NK-92 (cell line): ENCODE results near the gene STRIP1.
"Not testable (repeated sequence)": the region's sequence is repeated elsewhere in the genome, so short reads cannot be mapped to it uniquely, and the experiment has no call there.

Experiments used
- DNase-seq: peaks from one replicate; lab custom pipeline; 2025; ENCODE audit not compliant: unreplicated experiment; lab: John Stamatoyannopoulos, UW

Gene STRIP1

DNA sequence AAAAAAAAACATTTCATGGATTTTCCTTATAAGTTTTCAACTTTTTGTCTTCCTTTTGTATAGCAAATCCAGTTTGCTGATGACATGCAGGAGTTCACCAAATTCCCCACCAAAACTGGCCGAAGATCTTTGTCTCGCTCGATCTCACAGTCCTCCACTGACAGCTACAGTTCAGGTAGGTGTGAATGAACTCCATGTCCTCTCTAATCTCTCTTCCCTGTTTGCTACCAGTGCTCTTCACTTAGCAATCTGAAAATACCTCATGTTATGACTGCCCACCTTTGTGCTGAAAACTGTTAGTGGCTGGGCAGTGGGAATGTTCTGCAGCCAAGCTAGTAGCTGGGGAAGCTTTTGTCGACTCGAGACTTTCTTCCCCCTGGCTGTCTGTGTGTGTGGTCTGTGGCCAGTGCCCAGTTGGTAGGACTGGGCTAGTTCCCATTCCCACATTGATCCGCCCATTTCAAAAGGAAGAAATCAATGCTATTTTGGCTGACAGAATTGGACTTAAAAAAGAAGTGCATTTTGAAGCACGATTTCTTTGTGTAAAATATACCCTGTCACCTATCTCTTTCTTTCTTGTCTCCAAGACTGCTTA lies 25.4 kb upstream of the STRIP1 start:
- no peak for DNase-seq

DNA sequence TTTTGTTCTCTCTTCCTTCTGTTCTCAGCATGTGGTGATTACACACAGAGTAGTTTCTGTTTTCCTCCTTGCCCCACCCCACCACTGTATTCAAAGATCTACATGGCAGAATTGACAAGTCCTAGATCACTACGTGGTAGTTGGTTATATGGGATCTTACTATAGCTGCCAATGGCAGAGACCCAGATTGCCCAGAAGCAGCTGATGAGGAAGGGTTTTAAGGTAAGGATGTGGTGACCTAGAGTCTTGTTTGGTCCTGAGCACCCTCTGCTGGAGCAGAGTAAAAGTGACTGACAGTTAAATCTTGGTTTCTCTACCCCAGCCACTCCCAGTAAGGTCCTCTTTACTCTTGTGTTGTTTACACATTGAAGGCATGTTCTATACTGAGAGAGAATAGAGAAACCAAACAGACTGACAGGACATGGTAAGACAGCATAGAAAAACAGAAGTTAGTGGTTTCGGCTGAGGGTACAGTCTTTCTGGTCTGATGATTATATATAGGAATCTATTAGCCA lies 22.8 kb upstream of the STRIP1 start:
- DNase-seq, result no peak

DNA sequence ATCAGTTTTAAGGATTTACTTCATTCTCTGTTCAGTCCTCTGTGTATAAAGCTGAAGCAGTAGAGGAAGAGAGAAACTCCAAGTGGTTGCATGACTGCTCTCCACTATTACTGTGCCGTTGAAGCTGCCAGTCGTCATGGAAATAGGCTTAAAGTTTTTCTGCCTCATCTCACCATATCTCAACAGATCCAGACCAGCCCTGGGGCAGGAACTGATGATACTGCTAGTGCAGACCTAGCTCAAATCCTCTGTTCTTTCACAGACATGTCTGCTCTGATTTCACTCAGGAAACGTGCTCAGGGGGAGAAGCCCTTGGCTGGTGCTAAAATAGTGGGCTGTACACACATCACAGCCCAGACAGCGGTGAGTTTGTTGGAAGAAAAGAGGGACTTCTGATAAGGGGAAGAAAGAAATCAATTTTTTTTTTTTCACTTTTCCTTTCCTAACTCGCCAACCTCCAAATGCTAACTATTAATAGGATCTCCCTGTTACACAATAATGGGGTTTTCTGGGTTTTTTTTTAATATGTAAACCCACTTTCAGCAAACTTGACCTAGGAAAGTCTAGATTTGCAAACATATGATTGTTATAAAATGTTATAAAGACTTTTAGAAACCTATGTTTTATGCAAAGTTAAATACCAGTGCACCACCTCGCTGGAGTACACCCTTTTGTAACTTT lies 22.2 kb upstream of the STRIP1 start:
- DNase-seq, result no peak

DNA sequence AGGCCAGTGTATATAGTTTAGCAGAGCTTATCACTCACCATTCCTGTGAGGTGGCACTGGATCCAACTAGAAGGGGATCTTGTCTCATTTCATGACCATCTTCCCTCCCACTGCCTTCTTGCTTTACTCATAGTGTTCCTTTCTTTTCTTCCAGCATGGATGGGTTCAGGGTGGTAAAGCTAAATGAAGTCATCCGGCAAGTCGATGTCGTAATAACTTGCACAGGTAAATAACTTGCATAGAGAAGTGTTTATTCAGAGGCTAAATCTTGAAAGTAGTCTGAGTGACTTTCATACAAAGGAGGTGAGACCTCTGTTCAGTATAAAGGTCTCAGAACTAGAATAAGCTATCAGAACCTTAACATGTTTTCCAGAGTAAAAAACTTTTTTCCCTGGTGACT lies 16.6 kb upstream of the STRIP1 start:
- DNase-seq, result no peak

DNA sequence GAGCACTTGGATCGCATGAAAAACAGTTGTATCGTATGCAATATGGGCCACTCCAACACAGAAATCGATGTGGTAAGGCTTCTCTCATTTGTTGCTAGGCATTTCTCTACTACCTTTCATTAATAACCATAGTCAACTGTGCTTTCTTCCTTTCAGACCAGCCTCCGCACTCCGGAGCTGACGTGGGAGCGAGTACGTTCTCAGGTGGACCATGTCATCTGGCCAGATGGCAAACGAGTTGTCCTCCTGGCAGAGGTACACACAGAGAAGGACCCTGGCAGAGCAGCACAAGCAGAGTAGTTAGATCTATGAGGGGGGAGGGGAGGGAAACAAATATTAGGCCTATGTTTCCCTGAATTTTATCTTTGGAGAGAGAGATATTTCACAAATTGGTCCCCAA lies 16.0 kb upstream of the STRIP1 start:
- no peak for DNase-seq

DNA sequence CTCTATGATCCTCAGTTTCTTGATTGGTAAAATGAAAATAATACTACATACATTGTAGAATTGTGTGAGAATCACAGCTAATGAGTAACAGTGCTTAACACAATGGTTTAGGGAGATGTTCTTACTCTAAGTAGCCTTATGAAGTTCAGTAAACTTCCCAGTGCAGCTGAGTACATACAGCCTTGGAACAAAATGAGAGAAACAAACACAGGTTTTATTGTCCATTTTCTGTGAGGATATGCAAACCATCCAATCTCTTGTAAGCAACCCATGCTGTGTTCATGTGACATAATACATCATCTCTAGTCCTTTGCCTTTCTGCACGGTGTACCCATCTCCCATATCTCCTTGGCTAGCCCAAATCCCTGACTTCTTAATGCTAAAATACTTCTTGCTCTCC lies 14.7 kb upstream of the STRIP1 start:
- DNase-seq, result no peak

DNA sequence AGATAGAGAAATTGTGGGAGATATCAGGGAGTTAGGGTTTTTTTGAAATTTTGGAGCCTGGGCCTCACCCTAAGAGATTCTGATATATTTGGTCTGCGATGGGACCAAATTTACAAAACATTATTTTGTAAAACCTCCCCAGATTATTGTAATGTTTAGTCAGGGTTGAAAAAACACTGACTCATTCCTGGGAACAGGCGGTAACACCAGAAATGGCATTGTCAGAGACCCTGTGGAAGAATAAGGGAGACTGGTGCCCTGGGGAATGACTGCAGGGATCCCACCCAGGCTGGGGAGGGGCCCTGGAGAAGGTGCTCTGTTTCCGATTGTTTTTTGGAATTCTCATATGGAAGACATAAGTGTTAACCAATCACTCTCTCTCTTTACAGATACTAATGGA lies 13.1 kb upstream of the STRIP1 start:
- no peak for DNase-seq

DNA sequence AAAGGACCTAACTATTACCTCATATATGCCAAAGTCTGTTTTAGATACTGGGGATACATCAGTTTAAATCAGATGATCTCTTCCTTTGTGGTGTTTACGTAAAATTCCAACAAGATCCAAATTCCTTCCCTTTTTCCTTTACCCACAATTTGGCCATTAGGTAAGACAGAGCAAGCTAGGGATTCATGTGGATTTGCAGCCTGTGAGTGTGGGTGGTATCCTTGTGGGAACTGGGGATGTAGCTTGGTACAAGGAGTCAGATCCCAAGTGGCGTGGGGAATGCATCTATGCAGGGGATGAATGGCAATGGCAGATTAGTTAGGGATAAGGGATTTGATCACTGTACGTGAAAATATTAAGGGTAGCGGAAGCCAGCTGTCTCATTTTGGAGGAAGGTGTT lies 9.8 kb upstream of the STRIP1 start:
- no peak for DNase-seq

DNA sequence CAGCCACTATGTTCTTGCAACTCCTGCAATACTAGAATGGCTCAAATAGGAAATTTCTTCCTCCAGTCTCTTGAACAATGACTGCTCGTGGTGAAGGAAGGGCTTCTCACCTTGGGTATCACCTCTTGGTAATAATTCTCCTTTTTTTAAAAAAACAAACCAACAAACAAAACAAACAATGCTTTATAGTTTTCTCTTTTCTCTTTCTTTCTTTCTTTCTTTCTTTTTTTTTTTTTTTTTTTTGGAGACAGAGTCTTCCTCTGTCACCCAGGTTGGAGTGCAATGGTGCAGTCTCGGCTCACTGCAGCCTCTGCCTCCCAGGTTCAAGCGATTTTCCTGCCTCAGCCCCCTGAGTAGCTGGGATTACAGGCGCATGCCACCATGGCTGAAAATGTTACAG lies 3.7 kb upstream of the STRIP1 start:
- DNase-seq, result not testable (repeated sequence)

DNA sequence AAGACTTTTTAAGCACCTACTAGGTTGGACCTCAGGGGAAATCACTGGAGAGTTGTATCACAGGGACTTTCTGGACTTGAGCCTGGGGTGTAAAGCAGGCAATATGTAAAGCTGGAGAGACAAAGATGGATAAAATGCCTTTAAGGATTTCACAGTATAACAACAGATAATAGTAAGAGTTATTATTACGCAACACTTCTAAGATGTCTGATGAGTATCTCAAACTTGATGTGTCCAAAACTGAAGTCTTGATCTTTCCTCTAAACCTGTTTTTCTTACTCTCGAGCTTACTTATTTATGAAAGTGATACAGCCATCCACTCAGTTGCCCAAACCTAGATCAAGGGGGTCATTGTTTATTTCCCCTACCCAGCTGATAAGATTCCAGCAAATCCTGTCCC lies 2.1 kb upstream of the STRIP1 start:
- DNase-seq, result no peak

DNA sequence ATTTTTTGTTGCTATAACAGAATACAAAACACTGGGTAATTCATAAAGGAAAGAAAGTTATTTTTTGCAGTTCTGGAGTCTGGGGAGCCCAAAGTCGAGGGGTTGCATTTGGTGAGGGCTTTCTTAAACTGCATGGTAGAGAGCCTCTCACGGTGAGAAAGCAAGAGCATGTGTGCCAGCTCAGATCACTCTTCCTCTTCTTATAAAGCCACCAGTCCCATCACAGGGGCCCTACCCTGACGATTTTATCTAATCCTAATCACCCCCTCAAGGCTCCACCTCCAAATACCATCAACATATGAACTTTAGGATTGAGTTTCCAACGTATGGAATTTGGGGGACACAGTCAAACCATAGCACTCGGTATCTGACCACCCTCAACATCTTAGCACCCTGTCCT lies 1.0 kb upstream of the STRIP1 start:
- DNase-seq, result no peak

DNA sequence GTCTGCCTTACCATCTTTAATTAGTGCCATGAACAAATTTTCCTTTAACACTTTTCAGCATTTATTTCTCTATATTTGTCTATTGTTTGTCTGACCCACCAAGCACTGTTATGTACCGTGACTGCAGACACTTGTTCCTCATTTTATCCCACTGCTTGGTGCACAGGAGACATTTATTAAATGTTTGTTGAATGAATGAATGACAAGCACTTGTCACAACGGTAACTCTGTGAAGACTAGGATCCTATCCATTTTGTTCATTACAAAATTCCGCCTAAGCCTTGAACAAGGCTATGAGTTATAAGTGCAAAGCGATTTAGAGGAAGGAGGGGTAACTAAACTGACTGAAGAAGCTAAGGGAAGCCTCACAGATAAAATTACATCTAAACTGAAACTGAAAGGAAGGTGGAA lies 379 bp upstream of the STRIP1 start:
- no peak for DNase-seq

DNA sequence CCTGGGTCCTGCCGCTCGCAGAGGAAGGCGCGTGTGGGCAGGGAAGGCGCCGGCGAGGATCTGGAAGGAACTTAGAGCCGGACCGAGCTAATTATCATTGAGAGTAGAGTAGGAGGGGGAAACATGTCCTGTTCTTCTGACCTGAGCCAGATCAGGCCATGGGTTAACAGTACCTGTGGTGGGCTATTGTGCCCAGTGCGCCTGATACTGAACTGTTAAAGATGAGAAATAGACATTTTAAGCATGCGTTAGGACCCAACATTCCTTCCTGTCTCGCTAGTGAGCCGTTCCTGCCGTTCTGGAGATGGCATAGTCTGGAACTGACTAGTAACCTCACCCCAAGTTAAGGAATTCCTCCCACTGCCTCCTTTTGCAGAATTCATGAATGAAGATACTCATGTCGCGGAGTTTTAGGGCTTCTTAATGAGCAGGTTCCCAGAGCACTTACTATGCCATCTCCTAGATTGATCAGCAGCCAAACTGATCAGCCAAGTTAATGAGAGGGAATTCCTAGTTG lies 870 bp downstream of the STRIP1 start:
- no peak for DNase-seq

DNA sequence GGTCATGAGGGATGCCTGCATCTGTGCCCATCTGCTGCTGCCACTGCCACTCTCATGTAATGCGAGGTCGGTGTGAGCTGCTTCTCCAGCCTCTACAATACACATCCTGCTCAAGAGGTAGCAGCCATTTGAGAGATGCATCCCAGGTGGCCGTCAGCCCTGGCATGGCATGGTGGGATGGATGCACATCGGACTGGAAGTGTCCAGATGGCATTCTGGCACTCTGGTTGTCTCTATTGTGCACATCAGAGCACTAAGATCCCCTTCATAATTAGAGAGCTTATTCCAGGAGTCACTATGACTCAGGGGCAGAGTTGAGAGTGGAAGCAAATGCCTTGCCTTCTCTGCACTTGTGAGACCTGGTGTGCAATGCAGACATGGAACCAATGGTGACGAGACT lies 3.8 kb downstream of the STRIP1 start:
- DNase-seq, result no peak

DNA sequence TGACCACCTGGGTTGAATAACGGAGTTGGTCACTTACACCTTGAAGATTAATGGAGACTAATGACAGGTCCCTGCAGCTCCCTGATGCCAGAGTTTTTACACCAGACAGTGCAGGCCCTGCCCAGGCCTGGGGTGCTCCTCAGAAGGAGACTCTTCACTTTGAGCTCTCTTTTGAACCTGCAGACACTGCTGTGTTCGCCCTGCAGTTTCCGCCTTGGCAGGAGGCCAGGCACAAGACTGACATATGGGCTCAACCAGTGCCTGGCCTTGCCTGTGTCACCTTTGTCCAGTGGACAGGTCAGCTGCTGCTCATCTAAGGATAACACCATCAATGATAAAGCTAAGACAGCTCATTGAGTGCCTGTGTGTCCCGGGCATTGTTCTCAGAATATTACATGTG lies 5.2 kb downstream of the STRIP1 start:
- no peak for DNase-seq

DNA sequence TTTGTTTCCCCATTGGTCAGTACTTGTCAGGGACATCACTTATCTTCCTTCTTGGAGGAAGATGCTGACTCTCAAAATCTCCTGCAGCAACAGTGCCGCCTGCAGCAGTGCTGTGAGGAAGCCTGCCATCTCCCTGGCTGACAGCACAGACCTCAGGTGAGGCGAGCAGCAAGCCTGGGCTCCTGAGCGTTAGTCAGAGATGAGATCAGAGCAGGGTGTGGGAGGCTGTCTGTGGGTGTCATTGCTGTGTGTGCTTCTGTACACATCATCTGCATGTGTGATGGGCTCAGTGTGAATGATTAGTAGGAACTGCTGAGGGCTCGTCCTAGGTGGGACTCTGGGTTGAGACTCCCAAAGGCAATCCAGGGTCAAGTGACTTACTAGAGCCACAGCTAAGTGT lies 6.1 kb downstream of the STRIP1 start:
- no peak for DNase-seq

DNA sequence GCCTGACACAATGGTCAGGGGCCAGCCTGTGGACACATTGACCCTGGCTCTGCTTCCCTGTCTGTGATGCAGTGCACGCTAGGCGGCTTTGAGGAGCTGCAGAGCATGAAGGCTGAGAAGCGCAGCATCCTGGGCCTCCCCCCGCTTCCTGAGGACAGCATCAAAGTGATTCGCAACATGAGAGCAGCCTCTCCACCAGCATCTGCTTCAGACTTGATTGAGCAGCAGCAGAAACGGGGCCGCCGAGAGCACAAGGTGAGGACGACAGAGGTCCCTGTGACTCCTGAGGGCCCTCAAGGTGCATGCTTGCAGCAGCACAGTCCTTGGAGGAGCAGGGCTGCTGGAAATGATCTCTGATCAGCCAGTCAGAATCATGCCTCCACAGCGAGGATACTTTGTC lies 8.6 kb downstream of the STRIP1 start:
- DNase-seq, result no peak

DNA sequence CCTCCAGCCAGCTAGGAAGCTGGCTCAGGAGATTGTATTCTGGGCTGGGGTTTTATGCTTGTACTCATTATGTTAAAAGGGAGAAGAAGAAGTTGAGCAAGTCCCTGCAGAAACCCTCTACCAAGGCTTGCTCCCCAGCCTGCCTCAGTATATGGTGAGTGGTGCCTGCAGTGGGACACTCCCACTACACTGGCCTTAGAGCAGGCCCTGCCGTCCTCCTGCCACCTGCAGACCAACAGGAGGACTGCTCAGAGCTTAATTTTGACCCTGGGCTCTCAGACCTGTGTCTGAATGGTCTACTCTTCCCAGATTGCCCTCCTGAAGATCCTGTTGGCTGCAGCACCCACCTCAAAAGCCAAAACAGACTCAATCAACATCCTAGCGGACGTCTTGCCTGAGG lies 13.0 kb downstream of the STRIP1 start:
- DNase-seq, result no peak

DNA sequence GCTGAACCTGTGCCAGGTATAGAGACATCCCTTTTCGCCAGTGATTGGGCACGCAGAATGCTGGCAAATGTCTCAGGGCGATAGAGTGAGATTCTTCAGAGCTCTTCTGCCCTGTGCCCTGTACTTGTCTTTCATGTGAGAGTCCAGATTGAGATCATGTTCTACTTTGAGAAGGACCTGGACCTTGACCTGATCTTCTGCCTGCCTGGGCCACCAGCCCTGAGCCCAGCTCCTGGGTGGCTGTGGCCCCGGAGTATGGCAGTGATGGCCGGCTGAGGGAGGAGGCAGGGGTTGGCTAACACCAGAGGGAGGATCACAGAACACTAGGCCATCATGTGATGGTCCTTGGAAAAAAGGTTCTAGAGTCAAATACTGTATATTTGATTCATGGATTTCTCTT lies 13.8 kb downstream of the STRIP1 start:
- DNase-seq, result no peak

DNA sequence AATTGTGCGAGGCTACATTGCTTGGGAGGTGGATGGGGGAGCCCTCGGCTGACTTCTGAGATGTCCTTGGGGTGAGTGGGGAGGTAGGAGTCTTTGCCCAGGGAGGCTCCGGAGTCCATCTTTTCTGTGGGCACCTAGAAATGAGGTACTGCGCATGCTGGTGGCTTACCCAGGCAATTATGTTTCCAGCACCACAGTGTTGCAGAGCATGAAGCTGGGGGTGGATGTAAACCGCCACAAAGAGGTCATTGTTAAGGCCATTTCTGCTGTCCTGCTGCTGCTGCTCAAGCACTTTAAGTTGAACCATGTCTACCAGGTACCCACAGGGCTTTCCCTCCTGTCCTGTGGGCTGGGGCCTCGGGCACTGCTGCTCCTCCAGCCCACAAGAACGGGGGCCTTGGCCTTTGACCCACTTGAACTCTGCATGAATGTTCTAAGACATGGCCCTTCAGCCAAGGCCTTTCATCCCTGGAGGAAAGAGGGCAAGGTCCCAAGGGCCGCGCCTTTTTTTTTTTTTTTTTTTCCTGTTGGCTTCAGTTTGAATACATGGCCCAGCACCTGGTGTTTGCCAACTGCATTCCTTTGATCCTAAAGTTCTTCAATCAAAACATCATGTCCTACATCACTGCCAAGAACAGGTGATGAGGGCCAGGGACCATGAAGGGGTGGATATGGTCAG lies 14.6 kb downstream of the STRIP1 start:
- DNase-seq, result no peak

DNA sequence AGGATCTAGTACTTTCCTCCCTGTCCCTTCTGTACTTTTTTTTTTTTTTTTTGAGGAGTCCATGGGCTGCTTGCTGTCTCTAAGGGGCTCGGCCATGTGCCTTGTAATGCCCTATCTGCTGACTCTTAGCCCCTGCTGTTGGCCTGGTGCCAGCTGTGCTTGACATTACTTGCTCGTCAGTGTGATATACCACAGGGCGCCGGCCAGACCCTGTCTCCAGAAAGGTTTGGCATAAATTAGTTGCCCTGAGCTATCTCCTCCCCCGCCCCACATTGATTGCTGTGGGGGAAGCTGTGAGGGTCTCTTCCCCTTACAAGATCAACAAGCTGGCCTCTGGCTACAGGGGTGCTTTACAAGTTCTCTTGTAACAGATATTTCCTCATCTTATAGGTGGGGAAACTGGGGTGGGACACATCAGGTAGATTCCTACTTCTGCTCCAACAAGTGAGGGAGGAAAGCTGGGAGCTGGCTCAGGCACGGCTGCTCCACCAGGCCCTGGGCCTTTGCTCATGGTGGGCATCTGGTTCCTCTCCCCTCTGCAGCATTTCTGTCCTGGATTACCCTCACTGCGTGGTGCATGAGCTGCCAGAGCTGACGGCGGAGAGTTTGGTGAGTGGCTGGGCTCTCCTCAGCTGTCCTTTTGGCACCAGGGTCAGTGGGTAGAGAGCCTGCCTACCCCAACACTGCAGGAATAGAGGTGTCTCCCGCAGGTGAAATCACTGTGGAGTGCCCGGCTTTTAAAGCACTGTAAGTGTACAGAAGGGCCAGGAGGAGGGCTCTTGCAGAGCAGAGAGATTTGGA lies 15.6 kb downstream of the STRIP1 start:
- no peak for DNase-seq
